Esophagus muscularis mucosa (tissue), 4 donors: ENCODE results near the gene POC1A. TPM values are rescaled to one million over a fixed set of nuclear protein-coding genes. Genes with fewer than 3 reads are reported as not detected.

ENCODE experiments used
- DNase-seq: peaks from one replicate; pipeline ENCODE4 v3.0.0-alpha.2; 2017; ENCODE audit errors: extremely low spot score
- H3K27ac ChIP-seq, 4 donors: fragments of 200-600 bp; sonication (generic); replicated peaks in 1 of 4; 1 replicate in 3 of 4; 2 replicates in 1 of 4; pipeline ENCODE4 v1.5.1; 2016 to 2019; ENCODE audit warnings: mild to moderate bottlenecking in 1 of 4
- H3K27me3 ChIP-seq, 4 donors: fragments of 200-600 bp; sonication (generic); one replicate each; pipeline versions ENCODE4 v1.5.1 to v1.6.0; 2016 to 2019
- H3K36me3 ChIP-seq, 4 donors: fragments of 200-600 bp; sonication (generic); one replicate each; pipeline ENCODE4 v1.5.1; 2016 to 2019
- H3K4me1 ChIP-seq, 4 donors: fragments of 200-600 bp; sonication (generic); one replicate each; pipeline ENCODE4 v1.5.1; 2016 to 2019
- H3K4me3 ChIP-seq, 4 donors: fragments of 200-600 bp; sonication (generic); 1 replicate in 2 of 4; 2 replicates in 2 of 4; pipeline ENCODE4 v1.5.1; 2016 to 2019; ENCODE audit warnings: mild to moderate bottlenecking in 4 of 4, moderate library complexity in 1 of 4
- H3K9me3 ChIP-seq, 4 donors: fragments of 200-600 bp; sonication (generic); 1 replicate in 3 of 4; 2 replicates in 1 of 4; pipeline ENCODE4 v1.5.1; 2016 to 2019
- CTCF ChIP-seq, 3 experiments: fragments of 200-600 bp in 2 of 3; fragments of 450-650 bp in 1 of 3; sonication (generic) in 2 of 3; IDR thresholded peaks; one replicate each; pipeline ENCODE4 v1.5.1; 2017 to 2019; ENCODE audit warnings: antibody characterized with exemption in 3 of 3, mild to moderate bottlenecking in 2 of 3, moderate library complexity in 1 of 3
- EP300 ChIP-seq: sonication (generic); formaldehyde crosslinking; IDR thresholded peaks from one replicate; pipeline ENCODE4 v1.6.1; 2017; ENCODE audit warnings: antibody characterized with exemption
- POLR2A ChIP-seq: fragments of 450-650 bp; IDR thresholded peaks from one replicate; pipeline ENCODE4 v1.6.1; 2017; ENCODE audit warnings: antibody characterized with exemption, moderate library complexity, mild to moderate bottlenecking, low read depth
- POLR2AphosphoS5 ChIP-seq, 2 donors: sonication (generic); formaldehyde crosslinking; IDR thresholded peaks; one replicate each; pipeline ENCODE4 v1.6.1; 2017; ENCODE audit warnings: antibody characterized with exemption in 2 of 2
- WGBS: methylation state at CpG from one replicate; pipeline ENCODE4 v1.1.5; 2018; 5-methylcytosine and 5-hydroxymethylcytosine counted together
- intact Hi-C: fragments of 100-400 bp; cut with DNase I; formaldehyde crosslinking; loops from one replicate; pipeline ENCODE4 v1.15.1; 2023
- total RNA-seq, 4 donors: library from RNA; depleted of rRNA; stranded (reverse); fragments of >200 nt; gene quantifications; one replicate each; pipeline versions ENCODE4 v1.1.0 to v1.2.1, GENCODE V29; 2016

POC1A gene
- total RNA-seq, 4 donors from 2014 or later = 0.71 to 2.1 (median 1.2) TPM

GRCh38 chr3:52149726-52150125, 4.5 kb downstream of the POC1A start:
- no peak for TF ChIP-seq POLR2AphosphoS5 (IDR thresholded peaks at IDR 0.05)
- TF ChIP-seq POLR2A = no peak
- no peak for TF ChIP-seq CTCF (IDR thresholded peaks at IDR 0.05)
- TF ChIP-seq EP300 = no peak
- no peaks in the 10 kb centered on the region for H3K27me3 ChIP-seq
- H3K4me3 ChIP-seq = no peak overlapping the region
- no peaks in the 10 kb centered on the region for H3K36me3 ChIP-seq
- 94% methylated on average over 11 of the region's 11 CpGs for WGBS
- DNase-seq = no peak
- H3K9me3 ChIP-seq = no peaks in the 10 kb centered on the region
- no peak overlapping the region for H3K27ac ChIP-seq
- H3K4me1 ChIP-seq = peaks cover 9 to 13% (median 11%) of the 10 kb centered on the region in 4 donors
- intact Hi-C loops = loop anchor here (5.0 kb wide), 1 partner anchor 97 kb away; no protein-coding TSS in a partner anchor

DNA sequence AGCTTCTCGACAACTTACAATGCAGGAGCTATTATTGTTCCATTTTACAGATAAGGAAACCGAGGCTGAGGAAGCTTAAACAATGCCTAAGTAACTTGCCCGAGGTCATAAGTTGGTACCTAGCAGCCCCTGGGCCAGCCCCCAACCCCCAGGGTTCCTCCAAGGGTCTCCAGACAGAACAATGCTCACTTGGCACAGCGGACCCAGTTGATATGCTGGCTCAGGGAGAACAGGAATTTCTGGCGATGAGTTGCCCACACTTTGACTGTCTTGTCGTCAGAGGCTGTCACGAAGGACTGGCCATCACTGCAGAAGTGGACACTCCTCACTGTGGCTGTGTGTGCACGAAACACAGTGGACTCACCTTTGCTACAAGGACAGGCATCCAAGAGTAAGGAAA, 5.2 kb downstream of the POC1A start:
- Histone ChIP-seq H3K27me3 (no peaks in the 10 kb centered on the region), H3K36me3 (no peaks in the 10 kb centered on the region), H3K9me3 (no peaks in the 10 kb centered on the region), H3K27ac (no peak overlapping the region), H3K4me3 (no peak overlapping the region), H3K4me1 (peaks cover 10 to 13% (median 12%) of the 10 kb centered on the region in 4 donors)
- TF ChIP-seq EP300 (no peak), POLR2A (no peak), POLR2AphosphoS5 (IDR thresholded peaks at IDR 0.05) (no peak), CTCF (IDR thresholded peaks at IDR 0.05) (no peak)
- intact Hi-C loops = loop anchor here (5.0 kb wide), 1 partner anchor 97 kb away; no protein-coding TSS in a partner anchor
- 94% methylated on average over 3 of the region's 8 CpGs for WGBS
- DNase-seq = no peak

DNA sequence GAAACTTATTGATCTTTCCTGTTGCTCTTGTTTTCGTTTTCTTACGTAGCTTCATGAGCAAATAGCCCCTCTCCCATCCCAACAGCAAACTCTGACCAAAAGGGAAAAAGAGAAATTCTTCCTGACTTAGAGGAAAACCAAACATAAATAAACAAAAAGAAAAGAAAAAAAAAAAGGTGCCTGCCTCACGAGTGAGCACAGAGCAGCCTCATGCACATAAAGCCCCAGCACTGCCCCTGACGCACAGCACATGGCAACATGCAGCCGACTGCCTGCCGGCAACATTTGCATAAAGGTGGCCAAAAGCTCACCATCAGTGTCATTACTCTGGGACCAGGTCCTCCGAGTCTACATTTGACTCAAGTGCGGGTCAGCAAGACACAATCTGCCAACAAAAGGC, 6.4 kb downstream of the POC1A start:
- H3K9me3 ChIP-seq = no peaks in the 10 kb centered on the region
- no peak for DNase-seq
- H3K27me3 ChIP-seq = no peaks in the 10 kb centered on the region
- no peaks in the 10 kb centered on the region for H3K36me3 ChIP-seq
- intact Hi-C loops = loop anchor here (5.0 kb wide), 1 partner anchor 96 kb away; no protein-coding TSS in a partner anchor
- TF ChIP-seq CTCF (IDR thresholded peaks at IDR 0.05) (no peak), POLR2AphosphoS5 (IDR thresholded peaks at IDR 0.05) (no peak), EP300 (no peak), POLR2A (no peak)
- 81% methylated on average over 8 of the region's 8 CpGs for WGBS
- peaks cover 3 to 5% (median 4%) of the 10 kb centered on the region in 4 donors for H3K4me1 ChIP-seq
- no peak overlapping the region for H3K4me3 ChIP-seq
- no peak overlapping the region for H3K27ac ChIP-seq

DNA sequence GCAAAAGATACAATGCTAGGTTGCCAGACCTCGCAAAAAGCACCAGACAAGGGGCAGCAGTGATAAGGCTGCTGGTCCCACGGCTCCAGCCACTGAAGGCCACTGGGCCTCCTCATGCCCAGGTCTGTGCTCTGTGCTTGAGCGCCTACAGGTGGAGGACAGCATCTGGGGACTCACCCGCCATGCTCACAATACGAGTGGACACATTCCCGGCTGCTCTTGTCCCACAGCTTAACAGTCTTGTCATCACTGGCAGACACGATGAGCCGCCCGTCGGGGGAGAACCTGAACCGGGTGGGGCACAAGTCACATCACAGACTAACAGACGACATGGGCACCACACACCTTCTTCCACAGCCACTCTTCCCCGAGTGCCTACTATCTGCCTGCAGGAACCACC, 7.4 kb downstream of the POC1A start:
- intact Hi-C loops = loop anchor here (5.0 kb wide), 1 partner anchor 95 kb away; no protein-coding TSS in a partner anchor
- H3K9me3 ChIP-seq = no peaks in the 10 kb centered on the region

More for the DNA sequence above, 7.4 kb downstream of the POC1A start:
- whole genome bisulfite sequencing = 91% methylated on average over 11 of the region's 13 CpGs
- Histone ChIP-seq H3K27me3 (no peaks in the 10 kb centered on the region), H3K36me3 (no peaks in the 10 kb centered on the region), H3K4me3 (no peak overlapping the region), H3K4me1 (peaks cover 3 to 5% (median 4%) of the 10 kb centered on the region in 4 donors), H3K27ac (no peak overlapping the region)
- no peak for DNase-seq
- TF ChIP-seq POLR2AphosphoS5 (IDR thresholded peaks at IDR 0.05) (no peak), CTCF (IDR thresholded peaks at IDR 0.05) (no peak), EP300 (no peak), POLR2A (no peak)
